Thoracic aorta (tissue), 2 donors: ENCODE measurements around the gene CCL22. TPM values are rescaled to one million over a fixed set of nuclear protein-coding genes. Genes with fewer than 3 reads are reported as not detected.

Source experiments
- ATAC-seq: fragments of 150-250 bp; one replicate; pipeline ENCODE4 v1.8.0; 2017; ENCODE audit warnings: low read depth; ENCODE audit not compliant: insufficient number of reproducible peaks, low FRiP score
- DNase-seq: peaks from one replicate; pipeline ENCODE4 v3.0.0-alpha.2; 2020; ENCODE audit warnings: low spot score
- H3K27ac ChIP-seq, 2 donors: fragments of 200-600 bp; sonication (generic); 1 replicate in 1 of 2; 2 replicates in 1 of 2; pipeline ENCODE4 v1.5.1; 2016; ENCODE audit warnings: mild to moderate bottlenecking in 2 of 2, moderate library complexity in 2 of 2
- H3K27me3 ChIP-seq: fragments of 200-600 bp; sonication (generic); replicated peaks from 2 replicates; pipeline ENCODE4 v1.6.0; 2016; ENCODE audit warnings: mild to moderate bottlenecking; ENCODE audit not compliant: insufficient read depth
- H3K36me3 ChIP-seq: fragments of 200-600 bp; sonication (generic); one replicate; pipeline ENCODE4 v1.5.1; 2016
- H3K4me1 ChIP-seq, 2 donors: fragments of 200-600 bp; sonication (generic); 1 replicate in 1 of 2; 2 replicates in 1 of 2; pipeline versions ENCODE4 v1.5.1 to v1.6.0; 2016; ENCODE audit warnings: low read depth in 2 of 2, mild to moderate bottlenecking in 1 of 2; ENCODE audit not compliant: control insufficient read depth in 1 of 2
- H3K4me3 ChIP-seq: fragments of 200-600 bp; sonication (generic); 2 replicates; pipeline ENCODE4 v1.5.1; 2016; ENCODE audit warnings: mild to moderate bottlenecking
- H3K9me3 ChIP-seq: fragments of 200-600 bp; sonication (generic); 2 replicates; pipeline ENCODE4 v1.5.1; 2016
- total RNA-seq, 2 donors: library from RNA; depleted of rRNA; stranded (reverse); fragments of >200 nt; gene quantifications; one replicate each; pipeline versions ENCODE4 v1.1.0 to v1.2.3, GENCODE V29; 2016
- TF ChIP-seq, protein P1 (sequence below): fragments of 200-600 bp; sonication (generic); IDR thresholded peaks from one replicate; pipeline ENCODE4 v1.5.1; 2019; ENCODE audit warnings: antibody characterized with exemption

CCL22 gene
- total RNA-seq, 2 donors from 2014 or later = not detected

DNA sequence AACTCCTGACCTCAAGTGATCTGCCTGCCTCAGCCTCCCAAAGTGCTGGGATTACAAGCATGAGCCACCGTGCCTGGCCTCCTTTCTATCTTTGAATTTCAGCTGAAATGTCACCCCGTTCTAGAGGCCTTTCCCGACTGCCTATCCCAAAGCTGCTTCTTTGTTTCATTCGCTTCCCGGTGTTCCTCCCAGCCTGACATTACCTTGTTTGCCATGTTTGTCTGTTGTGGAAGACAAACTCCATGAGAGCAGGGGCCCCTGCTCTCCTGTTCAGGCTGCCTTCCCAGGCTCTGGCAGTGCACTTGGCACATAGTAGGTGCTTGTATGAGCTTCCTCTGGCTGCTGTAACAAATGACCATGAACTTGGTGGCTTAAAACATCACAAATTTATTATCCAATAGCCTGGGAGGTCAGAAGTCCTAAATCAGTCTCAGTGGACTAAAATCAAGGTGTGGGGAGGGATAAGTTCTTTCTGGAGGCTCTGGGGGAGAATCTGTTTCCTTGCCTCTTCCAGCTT is 2.6 kb upstream of the CCL22 start:
- no peak overlapping the region for H3K4me3 ChIP-seq
- DNase-seq = no peak
- H3K4me1 ChIP-seq = peaks cover 0 to under 1% of the 10 kb centered on the region in 2 donors
- TF ChIP-seq, protein P1, sequence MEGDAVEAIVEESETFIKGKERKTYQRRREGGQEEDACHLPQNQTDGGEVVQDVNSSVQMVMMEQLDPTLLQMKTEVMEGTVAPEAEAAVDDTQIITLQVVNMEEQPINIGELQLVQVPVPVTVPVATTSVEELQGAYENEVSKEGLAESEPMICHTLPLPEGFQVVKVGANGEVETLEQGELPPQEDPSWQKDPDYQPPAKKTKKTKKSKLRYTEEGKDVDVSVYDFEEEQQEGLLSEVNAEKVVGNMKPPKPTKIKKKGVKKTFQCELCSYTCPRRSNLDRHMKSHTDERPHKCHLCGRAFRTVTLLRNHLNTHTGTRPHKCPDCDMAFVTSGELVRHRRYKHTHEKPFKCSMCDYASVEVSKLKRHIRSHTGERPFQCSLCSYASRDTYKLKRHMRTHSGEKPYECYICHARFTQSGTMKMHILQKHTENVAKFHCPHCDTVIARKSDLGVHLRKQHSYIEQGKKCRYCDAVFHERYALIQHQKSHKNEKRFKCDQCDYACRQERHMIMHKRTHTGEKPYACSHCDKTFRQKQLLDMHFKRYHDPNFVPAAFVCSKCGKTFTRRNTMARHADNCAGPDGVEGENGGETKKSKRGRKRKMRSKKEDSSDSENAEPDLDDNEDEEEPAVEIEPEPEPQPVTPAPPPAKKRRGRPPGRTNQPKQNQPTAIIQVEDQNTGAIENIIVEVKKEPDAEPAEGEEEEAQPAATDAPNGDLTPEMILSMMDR = no peak
- H3K36me3 ChIP-seq = no peaks in the 10 kb centered on the region
- H3K27me3 ChIP-seq = no peaks in the 10 kb centered on the region
- H3K27ac ChIP-seq = no peak overlapping the region
- ATAC-seq = no peak
- H3K9me3 ChIP-seq = no peaks in the 10 kb centered on the region

DNA sequence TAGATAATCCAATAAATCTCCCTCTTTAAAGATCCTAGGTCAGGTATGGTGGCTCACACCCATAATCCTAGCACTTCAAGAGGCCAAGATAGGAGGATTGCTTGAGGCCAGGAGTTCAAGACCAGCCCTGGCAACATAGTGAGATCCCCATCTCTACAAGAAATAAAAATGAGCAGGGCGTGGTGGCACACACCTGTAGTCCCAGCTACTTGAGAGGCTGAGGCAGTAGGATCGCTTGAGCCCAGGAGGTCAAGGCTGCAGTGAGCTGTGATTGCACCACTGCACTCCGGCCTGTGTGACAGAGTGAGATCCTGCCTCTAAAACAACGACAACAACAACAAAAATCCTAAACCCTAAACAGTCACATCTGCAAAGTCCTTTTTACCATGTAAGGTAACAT is 2.0 kb upstream of the CCL22 start:
- no peaks in the 10 kb centered on the region for H3K9me3 ChIP-seq
- ATAC-seq (no peak), DNase-seq (no peak)
- no peaks in the 10 kb centered on the region for H3K27me3 ChIP-seq
- TF ChIP-seq, protein P1 = no peak
- H3K27ac ChIP-seq = no peak overlapping the region
- peaks cover 0 to 5% of the 10 kb centered on the region in 2 donors for H3K4me1 ChIP-seq
- H3K4me3 ChIP-seq = no peak overlapping the region
- no peaks in the 10 kb centered on the region for H3K36me3 ChIP-seq

DNA sequence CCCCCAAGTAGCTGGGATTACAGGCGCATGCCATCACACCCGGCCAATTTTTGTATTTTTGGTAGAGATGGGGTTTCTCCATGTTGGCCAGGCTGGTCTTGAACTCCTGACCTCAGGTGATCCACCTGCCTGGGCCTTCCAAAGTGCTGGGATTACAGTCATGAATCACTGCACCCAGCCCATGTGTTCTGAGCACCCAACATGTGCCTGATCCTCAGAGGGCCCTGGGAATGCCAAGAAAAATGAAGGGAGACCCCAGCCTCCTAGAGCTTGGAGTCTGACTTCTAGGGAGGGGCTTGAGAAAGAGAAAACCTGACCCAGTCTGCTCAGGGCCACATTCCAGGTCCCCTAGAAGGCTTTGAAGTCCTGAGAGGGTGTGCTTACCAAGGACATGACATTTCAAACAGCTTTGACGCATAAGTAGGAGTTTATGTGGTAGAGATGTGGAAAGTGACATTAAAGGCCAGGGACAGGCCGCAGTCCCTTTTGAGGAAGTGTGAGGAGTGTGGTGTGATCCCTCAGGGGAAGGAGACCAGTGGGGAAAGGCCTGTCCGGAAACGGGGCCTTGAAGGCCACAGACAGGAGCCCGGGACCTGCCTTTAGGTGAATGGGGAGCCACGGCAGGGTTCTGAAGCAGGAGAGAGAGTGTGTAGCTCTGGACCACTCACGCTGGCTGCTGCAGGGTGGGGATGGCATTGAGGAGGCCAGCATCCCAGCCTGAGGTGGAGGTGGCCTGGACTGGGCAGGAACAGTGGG is 1.1 kb upstream of the CCL22 start:
- TF ChIP-seq, protein P1 = no peak
- peaks cover 0 to 5% of the 10 kb centered on the region in 2 donors for H3K4me1 ChIP-seq
- H3K4me3 ChIP-seq = no peak overlapping the region
- no peak for DNase-seq
- no peak overlapping the region for H3K27ac ChIP-seq
- ATAC-seq = no peak
- H3K36me3 ChIP-seq = no peaks in the 10 kb centered on the region
- no peaks in the 10 kb centered on the region for H3K9me3 ChIP-seq
- no peaks in the 10 kb centered on the region for H3K27me3 ChIP-seq

DNA sequence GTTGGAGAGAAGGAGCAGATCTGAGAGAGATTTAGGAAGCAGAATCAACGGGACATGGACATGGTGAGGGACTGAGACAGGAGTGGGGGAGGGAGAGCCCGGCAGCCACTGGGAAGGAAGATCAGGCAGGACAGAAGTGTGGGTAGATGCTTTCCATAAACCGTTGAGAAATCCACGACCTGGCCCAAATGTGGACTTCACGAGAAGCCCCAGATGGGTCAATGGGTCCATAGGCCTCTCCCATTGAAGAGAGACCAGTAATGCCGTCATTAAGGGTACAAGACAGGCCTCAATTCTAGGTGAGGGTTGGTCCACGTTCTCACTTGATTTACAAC is 530 bp upstream of the CCL22 start:
- DNase-seq (no peak), ATAC-seq (no peak)
- H3K27ac ChIP-seq = no peak overlapping the region
- no peaks in the 10 kb centered on the region for H3K27me3 ChIP-seq
- H3K36me3 ChIP-seq = no peaks in the 10 kb centered on the region
- H3K4me1 ChIP-seq = peaks cover 0 to 5% of the 10 kb centered on the region in 2 donors
- TF ChIP-seq, protein P1 = no peak
- no peaks in the 10 kb centered on the region for H3K9me3 ChIP-seq
- H3K4me3 ChIP-seq = no peak overlapping the region

DNA sequence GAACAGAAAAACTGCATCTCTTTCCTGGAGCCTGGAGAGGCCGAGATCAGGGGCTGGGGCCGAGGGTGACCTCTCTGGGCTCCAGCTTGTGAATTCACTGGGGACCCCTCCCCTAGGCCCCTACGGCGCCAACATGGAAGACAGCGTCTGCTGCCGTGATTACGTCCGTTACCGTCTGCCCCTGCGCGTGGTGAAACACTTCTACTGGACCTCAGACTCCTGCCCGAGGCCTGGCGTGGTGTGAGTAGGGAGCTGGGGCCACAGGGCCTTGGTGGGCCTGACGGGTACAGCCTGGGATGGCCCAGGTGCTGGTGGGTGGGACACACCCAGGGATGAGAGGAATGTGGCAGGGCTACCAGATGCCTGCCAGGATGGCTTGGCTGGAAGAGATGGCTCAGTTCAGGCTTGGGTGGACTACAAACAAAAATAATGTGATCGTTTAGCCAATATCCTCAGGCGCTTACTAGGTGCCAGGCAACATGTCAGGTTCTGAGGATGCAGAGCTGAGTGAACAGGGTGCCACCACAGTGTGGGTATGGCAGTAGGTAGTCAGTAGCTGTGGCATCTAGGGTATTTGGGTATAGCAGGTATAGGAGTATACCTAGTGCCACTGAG is 1.8 kb downstream of the CCL22 start:
- Histone ChIP-seq H3K4me3 (no peak overlapping the region), H3K27ac (no peak overlapping the region), H3K9me3 (no peaks in the 10 kb centered on the region), H3K36me3 (no peaks in the 10 kb centered on the region), H3K27me3 (no peaks in the 10 kb centered on the region), H3K4me1 (peaks cover 0 to 5% of the 10 kb centered on the region in 2 donors)
- DNase-seq = no peak
- ATAC-seq = no peak
- TF ChIP-seq, protein P1 = no peak
